GM23338 (cell line): ENCODE measurements around the gene KLC4.
A peak's percentile ranks its signal among the peaks of the same experiment; 100 is the strongest.

ENCODE experiments used
- CTCF ChIP-seq, 2 experiments: fragments of 200-600 bp in 1 of 2; sonication (generic) in 1 of 2; conservative IDR thresholded peaks; 2 replicates each; pipeline versions ENCODE4 v1.5.1 to v1.6.1; 2016 to 2017; ENCODE audit warnings: antibody characterized with exemption in 2 of 2, low read depth in 2 of 2, mild to moderate bottlenecking in 2 of 2, moderate library complexity in 1 of 2
- POLR2AphosphoS5 ChIP-seq: IDR thresholded peaks from 2 replicates; pipeline ENCODE4 v1.6.1; 2016; ENCODE audit warnings: antibody characterized with exemption, low read depth
- REST ChIP-seq: IDR thresholded peaks from one replicate; pipeline ENCODE4 v1.6.1; 2018; ENCODE audit warnings: antibody characterized with exemption; ENCODE audit not compliant: unreplicated experiment
- STAT1 ChIP-seq: IDR thresholded peaks from one replicate; pipeline ENCODE4 v1.6.1; 2016; ENCODE audit warnings: antibody characterized with exemption; ENCODE audit not compliant: unreplicated experiment

- TF ChIP-seq CTCF (conservative IDR thresholded peaks at IDR 0.05; ENCODE audit: low read depth in 2 of 2) (peak in 1 of 2 experiments; percentile 27; a peak in 1 of 4 replicates), REST (no peak), STAT1 (no peak), POLR2AphosphoS5 (no peak)
Measured at GRCh38 chr6:43037197-43037596, 22.2 kb upstream of the KLC4 start.
